T-helper 1 cell treated with Interleukin-12 subunit alpha and Interleukin-12 subunit beta and Interleukin-4 antibody, amounts not matched to agents 30 μg/mL and 1 μg/mL, for 36 hours (primary cell): ENCODE results near the gene CDHR1.
"Not testable (repeated sequence)": the region's sequence is repeated elsewhere in the genome, so short reads cannot be mapped to it uniquely, and the experiment has no call there.

Experiments used
- H3K27ac Mint-ChIP-seq: one replicate; pipeline ENCODE4 v1.8.0; 2021; ENCODE audit warnings: mild to moderate bottlenecking, mixed read lengths
- H3K27me3 Mint-ChIP-seq: one replicate; pipeline ENCODE4 v1.8.0; 2021; ENCODE audit warnings: low read depth, mixed read lengths
- H3K36me3 Mint-ChIP-seq: one replicate; pipeline ENCODE4 v1.8.0; 2021; ENCODE audit warnings: low read depth, mixed read lengths
- H3K4me1 Mint-ChIP-seq: one replicate; pipeline ENCODE4 v1.8.0; 2021; ENCODE audit warnings: low read depth, mixed read lengths
- H3K4me3 Mint-ChIP-seq: one replicate; pipeline ENCODE4 v1.8.0; 2021; ENCODE audit warnings: mild to moderate bottlenecking, moderate library complexity, mixed read lengths
- H3K9me3 Mint-ChIP-seq: one replicate; pipeline ENCODE4 v1.8.0; 2021; ENCODE audit warnings: mixed read lengths

The CDHR1 gene

DNA sequence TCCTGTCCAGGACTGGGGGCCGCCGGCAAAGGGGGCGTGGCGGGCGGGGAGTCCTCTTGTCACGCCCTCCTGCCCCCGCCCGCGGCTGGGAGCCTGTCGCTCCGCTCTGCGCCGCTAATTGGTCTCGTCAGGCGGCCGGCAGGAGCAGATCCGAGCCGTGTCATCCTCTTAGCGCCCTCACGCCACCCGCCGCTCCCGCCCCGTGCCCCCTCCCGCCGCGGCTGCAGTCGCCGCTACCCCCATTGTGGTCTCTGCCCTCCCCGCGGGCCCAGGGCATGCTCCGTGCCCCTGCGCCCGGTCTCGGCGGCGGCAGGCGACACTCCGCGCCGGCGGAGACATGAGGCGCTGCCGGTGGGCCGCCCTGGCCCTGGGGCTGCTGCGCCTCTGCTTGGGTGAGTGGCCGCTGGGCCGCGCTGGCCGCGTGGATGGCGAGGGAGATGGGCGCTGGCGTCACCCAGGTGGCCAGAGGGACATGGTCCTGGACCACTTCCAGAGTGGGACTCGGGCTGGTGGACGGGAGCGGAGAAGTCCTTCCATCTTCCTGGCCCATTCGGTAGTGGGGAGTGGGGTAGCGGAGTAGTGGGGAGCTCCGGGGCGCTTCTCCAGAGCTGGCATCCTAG lies at the start of gene CDHR1:
CDHR1 (plus strand) TSS at position 114 of the 620 bp plus-strand sequence; CDS start at position 338, 224 bp downstream.
- Mint-ChIP-seq H3K27ac (no peak within 1 kb of the TSS), H3K4me1 (peaks cover 5% of the 10 kb centered on the region), H3K27me3 (peaks cover 64% of the 10 kb centered on the region), H3K4me3 (peak within 1 kb of the TSS; percentile 28), H3K36me3 (peaks cover 2% of the 10 kb centered on the region), H3K9me3 (no peaks in the 10 kb centered on the region)

DNA sequence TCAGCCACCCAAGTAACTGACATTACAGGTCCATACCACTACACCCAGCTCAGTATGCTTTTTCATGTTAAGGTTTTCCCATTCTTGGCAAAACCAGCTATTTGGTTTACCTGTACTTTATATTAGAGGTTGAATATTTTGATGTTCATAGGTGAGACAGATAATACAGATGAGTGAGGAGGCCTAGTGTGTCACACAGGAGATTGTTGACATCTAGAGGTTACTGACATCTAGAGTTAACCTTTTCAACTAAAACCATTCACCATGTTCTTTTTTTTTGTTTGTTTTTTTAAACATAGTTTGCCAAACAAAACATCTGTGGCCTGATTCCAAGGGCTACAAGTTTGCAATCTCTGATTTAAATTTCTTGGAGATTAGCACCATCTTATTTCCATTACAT lies 47.0 kb upstream of the CDHR1 start:
- Mint-ChIP-seq H3K4me1 (peaks cover 3% of the 10 kb centered on the region), H3K4me3 (no peak overlapping the region), H3K36me3 (peaks cover 48% of the 10 kb centered on the region), H3K27me3 (no peaks in the 10 kb centered on the region), H3K9me3 (no peaks in the 10 kb centered on the region), H3K27ac (peak overlapping the region; percentile 11)

DNA sequence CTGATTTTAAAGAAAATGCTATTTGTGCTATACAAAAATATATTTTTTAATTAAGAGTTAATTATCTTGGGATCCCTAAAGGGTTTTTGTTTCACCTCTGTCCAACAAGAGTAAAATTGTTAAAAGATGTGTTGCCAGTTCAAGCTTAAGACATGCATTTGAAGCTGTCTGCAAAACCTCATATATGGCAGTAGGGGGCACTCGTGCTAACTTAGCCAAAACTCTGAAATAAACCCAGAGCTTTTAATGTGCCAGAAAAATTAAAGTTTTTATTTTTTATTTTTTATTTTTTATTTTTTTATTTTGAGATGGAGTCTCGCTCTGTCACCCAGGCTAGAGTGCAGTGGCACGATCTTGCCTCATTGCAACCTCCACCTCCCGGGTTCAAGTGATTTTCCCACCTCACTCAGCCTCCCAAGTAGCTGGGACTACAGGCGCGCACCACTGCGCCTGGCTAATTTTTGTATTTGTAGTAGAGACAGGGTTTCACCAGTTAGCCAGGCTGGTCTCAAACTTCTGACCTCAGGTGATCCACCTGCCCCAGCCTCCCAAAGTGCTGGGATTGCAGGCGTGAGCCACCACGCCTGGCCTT lies 46.2 kb upstream of the CDHR1 start:
- not testable (repeated sequence) for H3K9me3 Mint-ChIP-seq, H3K4me3 Mint-ChIP-seq, H3K27me3 Mint-ChIP-seq, H3K27ac Mint-ChIP-seq, H3K4me1 Mint-ChIP-seq
- peaks cover 50% of the 10 kb centered on the region for H3K36me3 Mint-ChIP-seq

DNA sequence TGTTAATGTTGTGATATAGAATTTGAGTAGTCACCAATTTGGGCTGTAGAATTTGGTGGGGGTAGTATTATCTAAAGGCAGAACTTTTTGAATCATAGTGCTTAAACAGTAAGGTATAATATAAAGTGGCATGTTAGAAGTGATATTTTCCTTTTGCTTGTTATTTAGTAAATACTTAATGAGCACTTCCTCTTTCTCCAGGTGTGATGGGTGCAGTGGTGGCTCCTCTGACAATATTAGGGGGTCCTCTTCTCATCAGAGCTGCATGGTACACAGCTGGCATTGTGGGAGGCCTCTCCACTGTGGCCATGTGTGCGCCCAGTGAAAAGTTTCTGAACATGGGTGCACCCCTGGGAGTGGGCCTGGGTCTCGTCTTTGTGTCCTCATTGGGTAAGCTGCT lies 44.5 kb upstream of the CDHR1 start:
- Mint-ChIP-seq H3K27me3 (no peaks in the 10 kb centered on the region), H3K4me1 (peaks cover 3% of the 10 kb centered on the region), H3K9me3 (no peaks in the 10 kb centered on the region), H3K27ac (no peak overlapping the region), H3K4me3 (no peak overlapping the region), H3K36me3 (peaks cover 44% of the 10 kb centered on the region)

DNA sequence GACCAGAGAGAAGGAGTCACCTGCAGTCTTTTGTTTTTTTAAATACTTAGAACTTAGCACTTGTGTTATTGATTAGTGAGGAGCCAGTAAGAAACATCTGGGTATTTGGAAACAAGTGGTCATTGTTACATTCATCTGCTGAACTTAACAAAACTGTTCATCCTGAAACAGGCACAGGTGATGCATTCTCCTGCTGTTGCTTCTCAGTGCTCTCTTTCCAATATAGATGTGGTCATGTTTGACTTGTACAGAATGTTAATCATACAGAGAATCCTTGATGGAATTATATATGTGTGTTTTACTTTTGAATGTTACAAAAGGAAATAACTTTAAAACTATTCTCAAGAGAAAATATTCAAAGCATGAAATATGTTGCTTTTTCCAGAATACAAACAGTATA lies 41.6 kb upstream of the CDHR1 start:
- Mint-ChIP-seq H3K4me3 (no peak overlapping the region), H3K27ac (no peak overlapping the region), H3K9me3 (no peaks in the 10 kb centered on the region), H3K36me3 (peaks cover 37% of the 10 kb centered on the region), H3K4me1 (peaks cover 8% of the 10 kb centered on the region), H3K27me3 (no peaks in the 10 kb centered on the region)

DNA sequence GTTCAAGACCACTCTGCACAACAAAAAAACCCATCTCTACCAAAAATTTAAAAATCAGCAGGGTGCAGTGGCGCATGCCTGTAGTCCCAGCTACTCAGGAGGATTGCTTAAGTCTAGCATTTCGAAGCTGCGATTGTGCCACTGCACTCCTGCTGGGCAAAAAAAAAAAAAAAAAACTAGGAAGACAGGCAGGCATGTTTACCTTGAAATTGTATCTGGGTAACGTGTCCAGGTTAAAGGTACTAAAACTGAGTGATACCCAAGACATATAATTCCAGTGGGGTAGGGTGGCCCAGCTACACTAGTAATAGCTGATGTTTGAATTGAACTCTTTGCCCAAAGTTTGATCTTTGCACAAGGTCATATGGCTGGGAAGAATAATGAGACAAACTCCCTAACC lies 38.8 kb upstream of the CDHR1 start:
- Mint-ChIP-seq H3K27ac (no peak overlapping the region), H3K4me1 (peaks cover 10% of the 10 kb centered on the region)

DNA sequence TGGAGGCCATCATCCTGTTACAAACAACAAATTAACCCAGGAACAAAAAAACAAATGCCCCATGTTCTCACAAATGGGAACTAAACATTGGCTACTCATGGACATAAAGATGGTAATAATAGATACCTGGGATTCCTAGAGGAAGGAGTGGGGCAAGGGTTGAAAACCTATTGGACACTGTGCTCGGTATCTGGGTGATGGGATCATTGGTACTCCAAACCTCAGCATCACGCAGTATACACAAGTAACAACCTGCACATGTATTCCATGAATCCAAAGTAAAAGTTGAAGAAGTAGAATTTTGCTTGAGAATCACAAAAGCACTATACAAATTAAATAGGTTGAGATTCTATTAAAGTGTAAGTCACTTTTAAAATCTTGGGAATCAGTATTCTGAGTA lies 38.3 kb upstream of the CDHR1 start:
- no peak overlapping the region for H3K27ac Mint-ChIP-seq
- peaks cover 13% of the 10 kb centered on the region for H3K27me3 Mint-ChIP-seq
- peaks cover 22% of the 10 kb centered on the region for H3K36me3 Mint-ChIP-seq
- H3K4me3 Mint-ChIP-seq = no peak overlapping the region
- H3K4me1 Mint-ChIP-seq = peaks cover 10% of the 10 kb centered on the region
- no peaks in the 10 kb centered on the region for H3K9me3 Mint-ChIP-seq

More for the DNA sequence above, 38.8 kb upstream of the CDHR1 start:
- Mint-ChIP-seq H3K9me3 (no peaks in the 10 kb centered on the region), H3K4me3 (no peak overlapping the region), H3K27me3 (peaks cover 11% of the 10 kb centered on the region), H3K36me3 (peaks cover 27% of the 10 kb centered on the region)

DNA sequence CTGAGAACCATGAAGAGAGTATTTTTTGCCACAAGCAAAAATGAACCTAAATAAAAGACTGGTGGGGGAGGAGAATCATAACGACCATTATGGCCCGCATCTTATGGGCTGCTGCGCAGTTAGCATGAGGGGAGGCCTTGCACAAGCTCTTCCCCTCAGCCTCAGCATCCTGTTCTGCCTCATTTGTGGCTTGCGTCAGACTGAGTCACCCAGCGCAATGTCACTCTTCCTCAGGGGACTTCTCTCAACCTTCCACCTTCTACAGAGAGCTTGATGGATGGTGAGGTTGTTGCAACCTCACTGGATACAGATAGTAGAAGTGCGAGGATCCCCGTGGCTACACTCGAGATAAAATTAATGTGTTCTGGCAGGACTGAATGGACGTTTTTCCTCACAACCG lies 37.6 kb upstream of the CDHR1 start:
- H3K27me3 Mint-ChIP-seq = peaks cover 13% of the 10 kb centered on the region
- no peaks in the 10 kb centered on the region for H3K9me3 Mint-ChIP-seq
- no peak overlapping the region for H3K4me3 Mint-ChIP-seq
- no peak overlapping the region for H3K27ac Mint-ChIP-seq
- H3K36me3 Mint-ChIP-seq = peaks cover 19% of the 10 kb centered on the region
- peaks cover 10% of the 10 kb centered on the region for H3K4me1 Mint-ChIP-seq

DNA sequence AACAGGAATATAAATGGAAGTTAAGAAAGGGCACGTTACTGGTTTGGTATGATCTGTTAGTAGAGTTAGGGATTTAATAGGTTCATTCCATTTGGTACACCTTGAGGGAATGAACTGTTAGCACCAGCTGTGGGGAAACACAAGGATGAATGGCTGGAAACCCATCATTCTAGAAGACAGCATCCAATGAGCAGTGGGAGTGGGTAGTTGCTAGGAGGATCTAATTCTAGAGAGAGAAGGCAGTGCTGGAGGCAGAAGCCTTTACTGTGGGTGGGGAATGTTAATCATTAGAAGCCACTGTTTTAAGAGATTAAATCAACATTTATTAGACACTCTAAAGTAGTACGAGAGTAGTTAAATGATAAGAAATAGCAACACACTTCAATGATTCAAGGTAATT lies 36.3 kb upstream of the CDHR1 start:
- Mint-ChIP-seq H3K36me3 (peaks cover 12% of the 10 kb centered on the region), H3K4me3 (no peak overlapping the region), H3K27ac (no peak overlapping the region), H3K9me3 (no peaks in the 10 kb centered on the region), H3K27me3 (peaks cover 15% of the 10 kb centered on the region), H3K4me1 (peaks cover 10% of the 10 kb centered on the region)

DNA sequence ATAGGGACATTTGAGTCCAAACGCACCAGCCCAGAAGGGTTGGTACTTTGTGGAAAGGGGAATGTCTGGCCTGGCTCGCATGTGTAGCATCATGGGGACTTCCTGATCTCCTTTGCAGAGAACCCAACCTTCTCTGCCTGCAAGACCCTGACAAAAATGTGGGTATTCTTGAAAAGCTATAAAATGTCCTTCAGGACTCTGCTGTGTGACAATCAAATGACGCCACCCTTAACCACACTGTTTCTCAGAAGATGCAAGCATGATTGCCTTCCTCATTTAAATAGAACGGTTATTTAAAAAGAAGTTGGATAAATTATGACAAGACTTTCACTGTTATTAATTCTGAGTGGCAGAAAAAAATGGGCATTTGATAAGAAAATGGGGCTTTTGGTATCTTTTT lies 35.8 kb upstream of the CDHR1 start:
- Mint-ChIP-seq H3K4me3 (no peak overlapping the region), H3K27ac (no peak overlapping the region), H3K4me1 (peaks cover 10% of the 10 kb centered on the region), H3K27me3 (peaks cover 20% of the 10 kb centered on the region), H3K36me3 (peaks cover 11% of the 10 kb centered on the region), H3K9me3 (no peaks in the 10 kb centered on the region)

DNA sequence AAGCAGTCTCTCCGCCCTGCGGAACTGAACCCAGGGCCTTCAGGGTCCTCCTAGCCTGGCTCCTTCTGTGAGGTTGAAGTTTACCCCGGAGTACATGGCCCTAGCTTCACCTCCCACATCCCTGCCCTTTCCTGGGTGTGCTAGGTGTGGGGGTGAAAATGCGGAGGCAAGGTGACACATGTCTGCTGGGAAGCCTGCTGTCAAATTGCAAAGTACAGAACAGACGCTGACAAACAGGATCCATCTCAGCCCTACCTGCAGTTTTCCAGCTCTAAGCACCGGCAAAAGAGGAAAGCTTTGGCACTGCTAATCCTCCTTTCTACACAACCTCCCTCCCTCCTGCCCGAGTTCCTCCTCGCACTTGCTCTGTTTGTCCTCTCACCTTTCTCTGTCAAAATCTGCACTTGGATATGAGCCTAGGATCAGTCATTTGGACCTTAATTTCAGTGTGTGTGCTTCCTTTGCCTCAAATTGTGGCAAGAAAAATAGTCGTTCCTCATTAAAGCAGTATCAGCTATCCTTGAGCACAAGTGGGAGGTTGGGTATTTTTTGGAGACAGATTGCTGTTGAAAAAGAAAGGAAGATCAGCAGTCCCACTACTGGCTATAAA lies 35.2 kb upstream of the CDHR1 start:
- Mint-ChIP-seq H3K9me3 (no peaks in the 10 kb centered on the region), H3K4me3 (no peak overlapping the region), H3K27ac (no peak overlapping the region), H3K4me1 (peaks cover 10% of the 10 kb centered on the region), H3K27me3 (peaks cover 25% of the 10 kb centered on the region), H3K36me3 (peaks cover 10% of the 10 kb centered on the region)

DNA sequence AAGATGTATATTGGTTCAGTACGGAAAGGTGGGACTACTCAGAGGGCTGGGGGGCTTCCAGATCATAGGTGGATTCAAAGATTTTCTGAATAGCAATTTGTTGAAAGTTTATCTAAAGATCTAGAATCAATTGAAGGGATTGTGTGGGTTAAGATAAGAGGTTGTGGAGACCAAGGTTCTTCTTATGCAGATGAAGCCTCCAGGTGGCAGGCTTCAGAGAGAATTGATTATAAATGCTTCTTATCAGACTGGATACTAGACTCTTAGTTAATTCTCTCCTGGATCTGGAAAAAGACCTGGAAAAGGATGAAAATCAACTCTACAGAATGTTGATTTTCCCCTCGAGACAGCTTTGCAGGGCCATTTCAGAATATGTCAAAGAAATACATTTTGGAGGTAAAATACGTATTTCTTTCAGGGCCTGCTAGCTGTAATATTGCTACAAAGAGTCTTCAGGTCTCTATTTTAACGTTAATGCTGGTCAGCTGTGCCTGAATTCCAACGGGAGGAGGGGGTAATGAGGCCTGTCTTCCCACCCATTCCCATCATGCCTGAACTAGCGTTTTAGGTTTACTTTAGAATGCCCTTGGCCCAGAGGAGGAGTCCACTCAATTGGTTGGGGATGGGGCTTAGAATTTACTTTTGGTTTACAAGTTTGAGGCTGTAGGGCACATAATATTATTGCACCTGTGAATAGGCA lies 33.5 kb upstream of the CDHR1 start:
- peaks cover 28% of the 10 kb centered on the region for H3K27me3 Mint-ChIP-seq
- peaks cover 3% of the 10 kb centered on the region for H3K36me3 Mint-ChIP-seq
- H3K4me1 Mint-ChIP-seq = peaks cover 10% of the 10 kb centered on the region
- no peak overlapping the region for H3K4me3 Mint-ChIP-seq
- H3K9me3 Mint-ChIP-seq = no peaks in the 10 kb centered on the region
- no peak overlapping the region for H3K27ac Mint-ChIP-seq

DNA sequence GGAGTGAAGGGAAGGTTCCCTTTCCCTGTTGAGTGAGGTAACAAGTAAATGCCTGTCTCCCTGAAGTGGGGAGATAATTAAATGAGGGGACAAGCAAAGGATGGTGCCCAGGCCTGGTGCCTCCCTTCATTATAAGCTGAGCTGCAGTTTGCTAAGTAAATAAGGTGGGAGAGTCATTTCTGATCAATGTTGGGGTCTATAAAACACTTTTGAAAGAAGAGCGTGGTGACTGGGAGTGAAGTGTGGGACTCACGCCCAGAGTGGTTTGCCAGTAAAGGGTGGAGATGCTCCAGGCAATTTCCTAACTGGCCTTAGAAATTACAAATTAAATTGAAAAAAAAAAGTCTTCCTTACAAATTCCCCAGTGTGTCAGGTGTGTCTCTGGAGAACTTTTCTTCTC lies 30.3 kb upstream of the CDHR1 start:
- H3K36me3 Mint-ChIP-seq = no peaks in the 10 kb centered on the region
- peaks cover 28% of the 10 kb centered on the region for H3K27me3 Mint-ChIP-seq
- no peak overlapping the region for H3K27ac Mint-ChIP-seq
- H3K9me3 Mint-ChIP-seq = no peaks in the 10 kb centered on the region
- peaks cover 2% of the 10 kb centered on the region for H3K4me1 Mint-ChIP-seq
- no peak overlapping the region for H3K4me3 Mint-ChIP-seq

DNA sequence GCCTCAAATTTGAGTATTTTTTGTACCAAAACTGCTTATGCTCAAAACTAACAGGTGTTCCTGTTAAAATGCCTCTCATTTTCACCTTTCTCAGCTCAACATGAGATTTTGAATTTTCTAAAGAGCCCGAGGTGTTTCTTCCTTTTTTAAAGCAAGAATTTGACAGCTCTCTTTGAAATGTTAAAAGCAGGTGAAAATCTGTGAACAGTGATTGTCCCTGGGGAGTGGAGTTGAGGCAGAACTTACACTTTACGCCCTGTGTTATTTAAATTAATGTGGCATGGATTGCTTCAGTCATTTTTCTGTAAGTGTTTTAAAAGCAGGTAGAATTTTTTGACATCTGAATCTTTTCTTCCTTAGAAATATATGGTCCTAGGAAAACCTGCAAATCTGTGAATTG lies 29.9 kb upstream of the CDHR1 start:
- Mint-ChIP-seq H3K36me3 (no peaks in the 10 kb centered on the region), H3K4me3 (no peak overlapping the region), H3K4me1 (no peaks in the 10 kb centered on the region), H3K27me3 (peaks cover 25% of the 10 kb centered on the region), H3K27ac (no peak overlapping the region), H3K9me3 (no peaks in the 10 kb centered on the region)
